GM23338 (cell line): ENCODE measurements around the gene FRMD3. TPM values are rescaled to one million over a fixed set of nuclear protein-coding genes. Genes with fewer than 3 reads are reported as not detected.

Experiments
- ATAC-seq: fragments of 200-7000 bp; cut with Tn5 transposase; 3 replicates; pipeline ENCODE4 v1.9.1; 2020
- DNase-seq: peaks from one replicate; pipeline ENCODE4 v3.0.0-alpha.2; 2015; ENCODE audit warnings: low spot score
- H2AFZ ChIP-seq: fragments of 200-600 bp; sonication (generic); 2 replicates; pipeline ENCODE4 v1.8.0; 2016; ENCODE audit warnings: antibody characterized with exemption, mild to moderate bottlenecking, moderate library complexity
- H3F3A ChIP-seq: fragments of 200-600 bp; sonication (generic); replicated peaks from 2 replicates; pipeline ENCODE4 v1.8.0; 2017; ENCODE audit warnings: antibody characterized with exemption, mixed run types, low read depth
- H3K27ac ChIP-seq: fragments of 200-600 bp; sonication (generic); 2 replicates; pipeline ENCODE4 v1.6.1; 2016; ENCODE audit warnings: low read depth
- H3K27me3 ChIP-seq: fragments of 200-600 bp; sonication (generic); 2 replicates; pipeline ENCODE4 v1.8.0; 2016; ENCODE audit warnings: mild to moderate bottlenecking, mixed run types, moderate library complexity; ENCODE audit not compliant: insufficient read depth
- H3K36me3 ChIP-seq: fragments of 200-600 bp; sonication (generic); 2 replicates; pipeline ENCODE4 v1.8.0; 2016; ENCODE audit warnings: mild to moderate bottlenecking; ENCODE audit not compliant: insufficient read depth
- H3K4me1 ChIP-seq: fragments of 200-600 bp; sonication (generic); 2 replicates; pipeline ENCODE4 v1.8.0; 2016; ENCODE audit warnings: mild to moderate bottlenecking, moderate library complexity; ENCODE audit not compliant: insufficient read depth
- H3K4me2 ChIP-seq: fragments of 200-600 bp; sonication (generic); 2 replicates; pipeline ENCODE4 v1.7.1; 2017; ENCODE audit warnings: mixed run types
- H3K4me3 ChIP-seq: fragments of 200-600 bp; sonication (generic); 2 replicates; pipeline ENCODE4 v1.6.1; 2016; ENCODE audit warnings: mixed run types
- H3K79me2 ChIP-seq: fragments of 200-600 bp; sonication (generic); replicated peaks from 2 replicates; pipeline ENCODE4 v1.8.0; 2017; ENCODE audit warnings: mild to moderate bottlenecking; ENCODE audit not compliant: insufficient read depth
- H3K9me2 ChIP-seq: fragments of 200-600 bp; sonication (generic); 2 replicates; pipeline ENCODE4 v1.8.0; 2017; ENCODE audit not compliant: insufficient read depth
- H4K20me1 ChIP-seq: fragments of 200-600 bp; sonication (generic); replicated peaks from 2 replicates; pipeline ENCODE4 v1.8.0; 2017; ENCODE audit warnings: mild to moderate bottlenecking; ENCODE audit not compliant: insufficient read depth
- H3K27ac Mint-ChIP-seq: 2 replicates; pipeline ENCODE4 v1.8.0; 2020; ENCODE audit warnings: inconsistent platforms, mild to moderate bottlenecking, moderate library complexity, mixed read lengths
- H3K27me3 Mint-ChIP-seq: 3 replicates; pipeline ENCODE4 v1.8.0; 2022; ENCODE audit warnings: low read depth, mild to moderate bottlenecking, moderate library complexity, mixed read lengths, inconsistent platforms; ENCODE audit not compliant: insufficient read depth, poor library complexity
- H3K36me3 Mint-ChIP-seq: 3 replicates; pipeline ENCODE4 v1.8.0; 2021; ENCODE audit warnings: low read depth, mild to moderate bottlenecking, inconsistent platforms, moderate library complexity, mixed read lengths
- H3K4me1 Mint-ChIP-seq: 3 replicates; pipeline ENCODE4 v1.8.0; 2020; ENCODE audit warnings: mild to moderate bottlenecking, inconsistent platforms, mixed read lengths
- H3K4me3 Mint-ChIP-seq: 3 replicates; pipeline ENCODE4 v1.8.0; 2021; ENCODE audit warnings: moderate library complexity, mild to moderate bottlenecking, inconsistent platforms, mixed read lengths
- H3K9me3 Mint-ChIP-seq: 3 replicates; pipeline ENCODE4 v1.8.0; 2020; ENCODE audit warnings: moderate library complexity, mild to moderate bottlenecking, inconsistent platforms, mixed read lengths
- ETS1 ChIP-seq: IDR thresholded peaks from 2 replicates; pipeline ENCODE4 v1.6.1; 2016; ENCODE audit warnings: antibody characterized with exemption
- EZH2phosphoT487 ChIP-seq: fragments of 200-600 bp; sonication (generic); IDR thresholded peaks from one replicate; pipeline ENCODE4 v1.8.1; 2018; ENCODE audit warnings: antibody characterized with exemption; ENCODE audit not compliant: unreplicated experiment
- NANOG ChIP-seq: IDR thresholded peaks from 2 replicates; pipeline ENCODE4 v1.6.1; 2016; ENCODE audit warnings: antibody characterized with exemption, borderline replicate concordance
- POLR2AphosphoS5 ChIP-seq: IDR thresholded peaks from 2 replicates; pipeline ENCODE4 v1.6.1; 2016; ENCODE audit warnings: antibody characterized with exemption, low read depth
- ZNF114 ChIP-seq: fragments of 250-450 bp; sonication (Bioruptor Pico); IDR thresholded peaks from 2 replicates; pipeline ENCODE4 v1.5.0; 2020; ENCODE audit warnings: mild to moderate bottlenecking, moderate library complexity
- ZNF331 ChIP-seq: fragments of 250-450 bp; sonication (Bioruptor Pico); IDR thresholded peaks from 2 replicates; pipeline ENCODE4 v1.5.0; 2020; ENCODE audit warnings: low read depth, mild to moderate bottlenecking, moderate library complexity
- polyA plus RNA-seq: library from polyadenylated mRNA; unstranded; fragments of >200 nt; fragmentation: Nextera tagmentation; extraction: Ambion mirVana; gene quantifications from 2 replicates; pipeline ENCODE4 v1.2.1, GENCODE V29; 2016
- total RNA-seq: library from RNA; depleted of rRNA; stranded (reverse); fragments of >200 nt; shearing (Covaris generic); gene quantifications from 2 replicates; pipeline ENCODE4 v1.2.3, GENCODE V29; 2014
- TF ChIP-seq, protein P1 (sequence below): fragments of 250-450 bp; sonication (Bioruptor Pico); IDR thresholded peaks from 2 replicates; pipeline ENCODE4 v1.5.0; 2020; ENCODE audit warnings: mild to moderate bottlenecking, moderate library complexity
- TF ChIP-seq, protein P2 (sequence below), 2 experiments: fragments of 200-600 bp in 1 of 2; sonication (generic) in 1 of 2; conservative IDR thresholded peaks; 2 replicates each; pipeline versions ENCODE4 v1.5.1 to v1.6.1; 2016 to 2017; ENCODE audit warnings: antibody characterized with exemption in 2 of 2, low read depth in 2 of 2, mild to moderate bottlenecking in 2 of 2, moderate library complexity in 1 of 2
- TF ChIP-seq, protein P3 (sequence below): IDR thresholded peaks from one replicate; pipeline ENCODE4 v1.6.1; 2018; ENCODE audit warnings: antibody characterized with exemption; ENCODE audit not compliant: unreplicated experiment

The FRMD3 gene
- total and polyA plus RNA-seq, 2 experiments from 2014 or later: 0.47 to 1.2 TPM

DNA sequence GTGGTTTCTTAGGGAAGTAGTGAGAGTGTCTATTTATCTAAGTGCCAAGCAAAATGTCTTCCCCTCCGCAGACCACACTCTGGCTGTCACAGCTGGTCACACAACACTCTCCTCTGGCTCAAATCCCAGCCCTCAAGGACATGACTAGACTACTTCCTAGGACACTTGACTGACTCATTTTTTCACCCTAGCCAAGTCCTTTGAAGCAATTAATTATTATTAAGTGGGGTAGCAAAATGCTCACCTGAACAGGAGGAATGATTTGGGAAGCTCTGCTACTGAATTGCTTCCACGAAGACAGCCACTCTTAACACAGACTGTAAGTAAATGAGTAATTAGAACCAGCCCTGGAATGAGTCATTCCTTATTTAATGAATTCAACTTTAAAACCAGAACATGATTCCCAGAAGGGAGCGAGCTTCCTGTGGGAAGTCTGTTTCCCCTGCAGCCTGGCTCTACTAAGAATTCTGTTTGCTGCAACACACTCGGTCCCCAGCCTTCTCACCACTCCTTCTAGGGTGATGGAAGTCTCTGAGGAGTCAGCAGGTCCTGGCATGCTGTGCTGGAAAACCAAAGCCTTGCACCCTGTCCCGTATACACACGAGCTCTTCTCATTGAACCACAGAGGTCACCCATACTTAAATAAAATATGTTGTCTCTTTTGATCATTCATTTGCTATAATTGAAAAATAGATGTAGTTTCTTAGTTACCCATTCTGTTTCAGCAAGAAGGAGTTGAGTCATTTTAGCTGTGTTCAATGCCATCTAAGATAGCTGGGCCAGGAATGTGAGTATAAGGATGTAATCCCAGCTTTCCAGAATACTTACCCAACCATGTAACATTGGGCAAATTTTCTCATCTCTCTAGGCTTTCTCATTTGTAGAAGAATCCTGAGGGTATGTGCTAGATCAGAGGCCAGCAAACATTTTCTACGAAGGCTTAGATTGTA lies 256.6 kb downstream of the FRMD3 start (continued):
- TF ChIP-seq, protein P1, sequence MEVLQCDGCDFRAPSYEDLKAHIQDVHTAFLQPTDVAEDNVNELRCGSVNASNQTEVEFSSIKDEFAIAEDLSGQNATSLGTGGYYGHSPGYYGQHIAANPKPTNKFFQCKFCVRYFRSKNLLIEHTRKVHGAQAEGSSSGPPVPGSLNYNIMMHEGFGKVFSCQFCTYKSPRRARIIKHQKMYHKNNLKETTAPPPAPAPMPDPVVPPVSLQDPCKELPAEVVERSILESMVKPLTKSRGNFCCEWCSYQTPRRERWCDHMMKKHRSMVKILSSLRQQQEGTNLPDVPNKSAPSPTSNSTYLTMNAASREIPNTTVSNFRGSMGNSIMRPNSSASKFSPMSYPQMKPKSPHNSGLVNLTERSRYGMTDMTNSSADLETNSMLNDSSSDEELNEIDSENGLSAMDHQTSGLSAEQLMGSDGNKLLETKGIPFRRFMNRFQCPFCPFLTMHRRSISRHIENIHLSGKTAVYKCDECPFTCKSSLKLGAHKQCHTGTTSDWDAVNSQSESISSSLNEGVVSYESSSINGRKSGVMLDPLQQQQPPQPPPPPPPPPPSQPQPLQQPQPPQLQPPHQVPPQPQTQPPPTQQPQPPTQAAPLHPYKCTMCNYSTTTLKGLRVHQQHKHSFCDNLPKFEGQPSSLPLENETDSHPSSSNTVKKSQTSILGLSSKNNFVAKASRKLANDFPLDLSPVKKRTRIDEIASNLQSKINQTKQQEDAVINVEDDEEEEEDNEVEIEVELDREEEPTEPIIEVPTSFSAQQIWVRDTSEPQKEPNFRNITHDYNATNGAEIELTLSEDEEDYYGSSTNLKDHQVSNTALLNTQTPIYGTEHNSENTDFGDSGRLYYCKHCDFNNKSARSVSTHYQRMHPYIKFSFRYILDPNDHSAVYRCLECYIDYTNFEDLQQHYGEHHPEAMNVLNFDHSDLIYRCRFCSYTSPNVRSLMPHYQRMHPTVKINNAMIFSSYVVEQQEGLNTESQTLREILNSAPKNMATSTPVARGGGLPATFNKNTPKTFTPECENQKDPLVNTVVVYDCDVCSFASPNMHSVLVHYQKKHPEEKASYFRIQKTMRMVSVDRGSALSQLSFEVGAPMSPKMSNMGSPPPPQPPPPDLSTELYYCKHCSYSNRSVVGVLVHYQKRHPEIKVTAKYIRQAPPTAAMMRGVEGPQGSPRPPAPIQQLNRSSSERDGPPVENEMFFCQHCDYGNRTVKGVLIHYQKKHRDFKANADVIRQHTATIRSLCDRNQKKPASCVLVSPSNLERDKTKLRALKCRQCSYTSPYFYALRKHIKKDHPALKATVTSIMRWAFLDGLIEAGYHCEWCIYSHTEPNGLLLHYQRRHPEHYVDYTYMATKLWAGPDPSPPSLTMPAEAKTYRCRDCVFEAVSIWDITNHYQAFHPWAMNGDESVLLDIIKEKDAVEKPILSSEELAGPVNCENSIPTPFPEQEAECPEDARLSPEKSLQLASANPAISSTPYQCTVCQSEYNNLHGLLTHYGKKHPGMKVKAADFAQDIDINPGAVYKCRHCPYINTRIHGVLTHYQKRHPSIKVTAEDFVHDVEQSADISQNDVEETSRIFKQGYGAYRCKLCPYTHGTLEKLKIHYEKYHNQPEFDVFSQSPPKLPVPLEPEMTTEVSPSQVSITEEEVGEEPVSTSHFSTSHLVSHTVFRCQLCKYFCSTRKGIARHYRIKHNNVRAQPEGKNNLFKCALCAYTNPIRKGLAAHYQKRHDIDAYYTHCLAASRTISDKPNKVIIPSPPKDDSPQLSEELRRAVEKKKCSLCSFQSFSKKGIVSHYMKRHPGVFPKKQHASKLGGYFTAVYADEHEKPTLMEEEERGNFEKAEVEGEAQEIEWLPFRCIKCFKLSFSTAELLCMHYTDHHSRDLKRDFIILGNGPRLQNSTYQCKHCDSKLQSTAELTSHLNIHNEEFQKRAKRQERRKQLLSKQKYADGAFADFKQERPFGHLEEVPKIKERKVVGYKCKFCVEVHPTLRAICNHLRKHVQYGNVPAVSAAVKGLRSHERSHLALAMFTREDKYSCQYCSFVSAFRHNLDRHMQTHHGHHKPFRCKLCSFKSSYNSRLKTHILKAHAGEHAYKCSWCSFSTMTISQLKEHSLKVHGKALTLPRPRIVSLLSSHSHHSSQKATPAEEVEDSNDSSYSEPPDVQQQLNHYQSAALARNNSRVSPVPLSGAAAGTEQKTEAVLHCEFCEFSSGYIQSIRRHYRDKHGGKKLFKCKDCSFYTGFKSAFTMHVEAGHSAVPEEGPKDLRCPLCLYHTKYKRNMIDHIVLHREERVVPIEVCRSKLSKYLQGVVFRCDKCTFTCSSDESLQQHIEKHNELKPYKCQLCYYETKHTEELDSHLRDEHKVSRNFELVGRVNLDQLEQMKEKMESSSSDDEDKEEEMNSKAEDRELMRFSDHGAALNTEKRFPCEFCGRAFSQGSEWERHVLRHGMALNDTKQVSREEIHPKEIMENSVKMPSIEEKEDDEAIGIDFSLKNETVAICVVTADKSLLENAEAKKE (CRISPR knock-in tag): no peak

- Mint-ChIP-seq H3K36me3 (no peaks in the 10 kb centered on the region), H3K9me3 (peaks cover 7% of the 10 kb centered on the region; the same call in 2 of the 3 replicates), H3K4me1 (peaks cover 2% of the 10 kb centered on the region; the same call in 1 of the 3 replicates), H3K4me3 (no peak overlapping the region), H3K27me3 (no peaks in the 10 kb centered on the region), H3K27ac (no peak overlapping the region)
- H3K4me2 ChIP-seq: no peak overlapping the region
- H3K79me2 ChIP-seq: no peaks in the 10 kb centered on the region
- no peak overlapping the region for H2AFZ ChIP-seq
- no peak overlapping the region for H3K27ac ChIP-seq
- H3F3A ChIP-seq: no peaks in the 10 kb centered on the region
- no peak for ATAC-seq
- no peak for DNase-seq
- H3K4me3 ChIP-seq: no peak overlapping the region
- peaks cover 11% of the 10 kb centered on the region for H3K4me1 ChIP-seq
- H3K36me3 ChIP-seq: peaks cover 3% of the 10 kb centered on the region; the same call in 1 of the 2 replicates
- H3K9me2 ChIP-seq: no peaks in the 10 kb centered on the region
- H3K27me3 ChIP-seq: no peaks in the 10 kb centered on the region
- no peaks in the 10 kb centered on the region for H4K20me1 ChIP-seq
- TF ChIP-seq ETS1: no peak
- TF ChIP-seq ZNF114 (CRISPR knock-in tag): no peak
- TF ChIP-seq ZNF331 (CRISPR knock-in tag): no peak
- TF ChIP-seq, protein P2, sequence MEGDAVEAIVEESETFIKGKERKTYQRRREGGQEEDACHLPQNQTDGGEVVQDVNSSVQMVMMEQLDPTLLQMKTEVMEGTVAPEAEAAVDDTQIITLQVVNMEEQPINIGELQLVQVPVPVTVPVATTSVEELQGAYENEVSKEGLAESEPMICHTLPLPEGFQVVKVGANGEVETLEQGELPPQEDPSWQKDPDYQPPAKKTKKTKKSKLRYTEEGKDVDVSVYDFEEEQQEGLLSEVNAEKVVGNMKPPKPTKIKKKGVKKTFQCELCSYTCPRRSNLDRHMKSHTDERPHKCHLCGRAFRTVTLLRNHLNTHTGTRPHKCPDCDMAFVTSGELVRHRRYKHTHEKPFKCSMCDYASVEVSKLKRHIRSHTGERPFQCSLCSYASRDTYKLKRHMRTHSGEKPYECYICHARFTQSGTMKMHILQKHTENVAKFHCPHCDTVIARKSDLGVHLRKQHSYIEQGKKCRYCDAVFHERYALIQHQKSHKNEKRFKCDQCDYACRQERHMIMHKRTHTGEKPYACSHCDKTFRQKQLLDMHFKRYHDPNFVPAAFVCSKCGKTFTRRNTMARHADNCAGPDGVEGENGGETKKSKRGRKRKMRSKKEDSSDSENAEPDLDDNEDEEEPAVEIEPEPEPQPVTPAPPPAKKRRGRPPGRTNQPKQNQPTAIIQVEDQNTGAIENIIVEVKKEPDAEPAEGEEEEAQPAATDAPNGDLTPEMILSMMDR (conservative IDR thresholded peaks at IDR 0.05; ENCODE audit: low read depth in 2 of 2): no peak
- TF ChIP-seq, protein P3, sequence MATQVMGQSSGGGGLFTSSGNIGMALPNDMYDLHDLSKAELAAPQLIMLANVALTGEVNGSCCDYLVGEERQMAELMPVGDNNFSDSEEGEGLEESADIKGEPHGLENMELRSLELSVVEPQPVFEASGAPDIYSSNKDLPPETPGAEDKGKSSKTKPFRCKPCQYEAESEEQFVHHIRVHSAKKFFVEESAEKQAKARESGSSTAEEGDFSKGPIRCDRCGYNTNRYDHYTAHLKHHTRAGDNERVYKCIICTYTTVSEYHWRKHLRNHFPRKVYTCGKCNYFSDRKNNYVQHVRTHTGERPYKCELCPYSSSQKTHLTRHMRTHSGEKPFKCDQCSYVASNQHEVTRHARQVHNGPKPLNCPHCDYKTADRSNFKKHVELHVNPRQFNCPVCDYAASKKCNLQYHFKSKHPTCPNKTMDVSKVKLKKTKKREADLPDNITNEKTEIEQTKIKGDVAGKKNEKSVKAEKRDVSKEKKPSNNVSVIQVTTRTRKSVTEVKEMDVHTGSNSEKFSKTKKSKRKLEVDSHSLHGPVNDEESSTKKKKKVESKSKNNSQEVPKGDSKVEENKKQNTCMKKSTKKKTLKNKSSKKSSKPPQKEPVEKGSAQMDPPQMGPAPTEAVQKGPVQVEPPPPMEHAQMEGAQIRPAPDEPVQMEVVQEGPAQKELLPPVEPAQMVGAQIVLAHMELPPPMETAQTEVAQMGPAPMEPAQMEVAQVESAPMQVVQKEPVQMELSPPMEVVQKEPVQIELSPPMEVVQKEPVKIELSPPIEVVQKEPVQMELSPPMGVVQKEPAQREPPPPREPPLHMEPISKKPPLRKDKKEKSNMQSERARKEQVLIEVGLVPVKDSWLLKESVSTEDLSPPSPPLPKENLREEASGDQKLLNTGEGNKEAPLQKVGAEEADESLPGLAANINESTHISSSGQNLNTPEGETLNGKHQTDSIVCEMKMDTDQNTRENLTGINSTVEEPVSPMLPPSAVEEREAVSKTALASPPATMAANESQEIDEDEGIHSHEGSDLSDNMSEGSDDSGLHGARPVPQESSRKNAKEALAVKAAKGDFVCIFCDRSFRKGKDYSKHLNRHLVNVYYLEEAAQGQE: no peak
- TF ChIP-seq EZH2phosphoT487: no peak
- no peak for TF ChIP-seq NANOG
- TF ChIP-seq POLR2AphosphoS5: no peak
These were observed 257.4 kb downstream of the FRMD3 start for GRCh38 chr9:83280790-83281189.
